HEK293T (cell line): Measurements from ENCODE around the gene STARD13.

Source experiments
- LEF1 ChIP-seq: fragments of 450-650 bp; IDR thresholded peaks from 2 replicates; pipeline ENCODE4 v1.6.1; 2017; ENCODE audit warnings: mild to moderate bottlenecking, borderline replicate concordance
- NFRKB ChIP-seq: fragments of 450-650 bp; IDR thresholded peaks from 2 replicates; pipeline ENCODE4 v1.6.1; 2016; ENCODE audit warnings: mild to moderate bottlenecking, moderate library complexity
- SP1 ChIP-seq: fragments of 450-650 bp; IDR thresholded peaks from 2 replicates; pipeline ENCODE4 v1.6.1; 2017
- TARDBP ChIP-seq: fragments of 450-650 bp; IDR thresholded peaks from 2 replicates; pipeline ENCODE4 v1.6.1; 2016
- ZNF384 ChIP-seq: fragments of 450-650 bp; IDR thresholded peaks from 2 replicates; pipeline ENCODE4 v1.6.1; 2016

DNA sequence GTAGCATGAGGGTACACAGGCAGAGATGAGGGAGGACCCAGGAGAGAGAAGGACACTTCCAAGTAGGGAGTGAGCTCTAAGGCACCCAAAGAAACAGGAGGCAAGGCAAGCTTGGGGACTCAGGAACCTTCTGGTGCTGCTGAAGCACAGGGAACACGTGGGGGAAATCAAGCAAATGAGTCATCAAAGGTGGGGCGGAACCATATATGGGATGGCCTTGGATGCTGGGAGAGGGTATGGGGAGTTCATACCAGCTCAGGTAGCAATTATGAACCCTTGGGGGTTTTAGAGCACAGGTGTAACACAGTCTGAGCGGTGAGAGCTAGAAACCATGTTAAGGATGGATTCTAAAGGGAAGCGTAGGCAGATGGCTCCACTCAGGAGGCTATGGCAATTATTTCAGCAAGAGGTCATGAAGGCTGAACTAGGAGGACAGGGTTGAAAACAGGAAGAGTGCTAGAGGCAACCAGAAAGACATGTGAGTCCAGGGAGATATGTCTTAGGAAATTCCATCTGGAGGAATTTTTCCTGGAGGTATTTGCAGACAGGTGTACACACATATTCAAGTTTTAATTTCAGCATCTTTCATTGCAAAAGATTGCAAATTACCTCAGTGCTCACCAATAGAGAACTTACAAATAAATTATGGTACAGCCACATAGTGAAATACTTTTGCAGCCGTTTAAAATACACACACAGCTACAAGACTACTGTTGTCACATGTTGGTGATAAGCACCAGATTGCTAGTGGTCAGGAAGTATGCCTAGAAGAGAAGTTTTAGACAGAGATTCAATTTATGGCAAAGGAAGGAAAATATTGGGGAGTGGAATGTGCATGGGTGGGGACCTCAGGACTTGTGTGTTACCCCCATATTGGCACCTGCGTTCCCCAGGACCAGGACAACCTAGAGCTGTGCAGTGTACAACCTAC is 77.0 kb downstream of the STARD13 start:
- TF ChIP-seq NFRKB, result no peak
- TF ChIP-seq TARDBP, result no peak
- TF ChIP-seq ZNF384, result no peak
- TF ChIP-seq LEF1, result no peak
- TF ChIP-seq SP1, result no peak
